ENCODE measurements around the gene OBSCN.

Gene OBSCN

GRCh38 chr1:228358039-228358763 lies 150.4 kb downstream of the OBSCN start:
- no peak for DNase-seq (ENCODE audit: low read depth)

- DNase-seq (ENCODE audit: low read depth): no peak
These were observed 151.1 kb downstream of the OBSCN start for GRCh38 chr1:228358764-228359612.

- no peak for DNase-seq (ENCODE audit: low read depth)
These were observed 152.0 kb downstream of the OBSCN start for GRCh38 chr1:228359613-228360532.

- no peak for DNase-seq (ENCODE audit: low read depth)
These were observed 152.9 kb downstream of the OBSCN start for GRCh38 chr1:228360533-228361313.

- DNase-seq (ENCODE audit: low read depth): no peak
These were observed 153.7 kb downstream of the OBSCN start for GRCh38 chr1:228361314-228362140.

- DNase-seq (ENCODE audit: low read depth): no peak
These were observed 154.5 kb downstream of the OBSCN start for GRCh38 chr1:228362141-228362883.

GRCh38 chr1:228362884-228363450 lies 155.1 kb downstream of the OBSCN start:
- DNase-seq (ENCODE audit: low read depth): no peak

GRCh38 chr1:228363686-228364067 lies 155.8 kb downstream of the OBSCN start:
- no peak for DNase-seq (ENCODE audit: low read depth)

- no peak for DNase-seq (ENCODE audit: low read depth)
These were observed 156.3 kb downstream of the OBSCN start for GRCh38 chr1:228364068-228364705.

GRCh38 chr1:228364706-228365213 lies 156.9 kb downstream of the OBSCN start:
- no peak for DNase-seq (ENCODE audit: low read depth)

- DNase-seq (ENCODE audit: low read depth): no peak
These were observed 157.6 kb downstream of the OBSCN start for GRCh38 chr1:228365271-228366061.

GRCh38 chr1:228366062-228366865 lies 158.4 kb downstream of the OBSCN start:
- DNase-seq (ENCODE audit: low read depth): no peak

GRCh38 chr1:228366866-228367741 lies 159.3 kb downstream of the OBSCN start:
- no peak for DNase-seq (ENCODE audit: low read depth)

GRCh38 chr1:228367798-228368791 lies 160.3 kb downstream of the OBSCN start:
- no peak for DNase-seq (ENCODE audit: low read depth)

Data from stimulated activated CD8-positive, alpha-beta memory T cell treated with anti-CD3 and anti-CD28 coated beads, Interleukin-12 subunit alpha, Interleukin-12 subunit beta, amount 100 ng/mL, for 4 hours (primary cell).